ENCODE data around the gene PRKACG. TPM values are rescaled to one million over a fixed set of nuclear protein-coding genes. Genes with fewer than 3 reads are reported as not detected.

The PRKACG gene
- total and polyA plus RNA-seq, 2 of the 8 experiments (the other 6 are each of a cell fraction or from before 2014, with no cell fraction given), result not detected

DNA sequence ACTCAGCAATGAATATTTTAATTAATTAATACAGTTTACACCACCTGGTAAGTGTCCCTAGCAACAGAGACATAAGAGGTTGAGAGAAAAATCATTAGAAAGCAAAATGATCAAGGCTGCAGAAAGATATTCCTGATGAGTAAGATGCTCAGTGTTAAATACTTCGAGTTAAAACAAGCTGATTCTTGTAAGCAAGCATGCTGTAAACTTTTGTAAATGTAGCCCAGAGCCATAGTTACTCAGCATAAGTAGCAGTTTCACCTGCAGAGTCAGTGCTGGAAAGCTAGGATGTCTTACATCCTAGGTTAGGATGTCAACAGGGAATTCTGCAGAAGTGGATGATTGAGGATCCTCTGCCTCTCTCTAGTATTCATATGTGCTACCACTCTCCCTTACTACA lies 4.2 kb downstream of the PRKACG start (continued):
- TF ChIP-seq CEBPB (IDR thresholded peaks at IDR 0.05; ENCODE audit: low read depth, low read length), result no peak
- no peak for TF ChIP-seq JUND (IDR thresholded peaks at IDR 0.05; ENCODE audit: low read length)
- TF ChIP-seq HDAC2 (IDR thresholded peaks at IDR 0.05; ENCODE audit: borderline replicate concordance in 1 of 2, low read depth in 2 of 2, low read length in 2 of 2), result no peak
- TF ChIP-seq MAFK (IDR thresholded peaks at IDR 0.05; ENCODE audit: low read depth, low read length), result no peak
- TF ChIP-seq, protein P1, sequence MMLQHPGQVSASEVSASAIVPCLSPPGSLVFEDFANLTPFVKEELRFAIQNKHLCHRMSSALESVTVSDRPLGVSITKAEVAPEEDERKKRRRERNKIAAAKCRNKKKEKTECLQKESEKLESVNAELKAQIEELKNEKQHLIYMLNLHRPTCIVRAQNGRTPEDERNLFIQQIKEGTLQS (IDR thresholded peaks at IDR 0.05; ENCODE audit: insufficient read depth, low read depth, low read length), result no peak
- TF ChIP-seq NANOG (IDR thresholded peaks at IDR 0.05; ENCODE audit: insufficient read depth, low read depth, low read length, poor library complexity, severe bottlenecking), result no peak
- no peak for TF ChIP-seq CHD1 (IDR thresholded peaks at IDR 0.05; ENCODE audit: low read depth, low read length)
- no peak for TF ChIP-seq SP1 (IDR thresholded peaks at IDR 0.05; ENCODE audit: low read depth, low read length)
- TF ChIP-seq BACH1 (IDR thresholded peaks at IDR 0.05; ENCODE audit: low read length), result no peak
- TF ChIP-seq CBX8 (IDR thresholded peaks at IDR 0.05; ENCODE audit: borderline replicate concordance, low read depth, low read length), result no peak

All from H1 (cell line).